ENCODE results near the gene SLC6A12.

Gene SLC6A12

GRCh38 chr12:190881-191280, 23.1 kb downstream of the SLC6A12 start:
- no peak overlapping the region for H3K4me3 ChIP-seq (ENCODE audit: low read depth, low read length)
- CTCF ChIA-PET, result interaction anchor here (1.2 to 2.9 kb wide), 4 partner anchors 15 to 38 kb away, joined by 4 to 13 read pairs (median 5); no protein-coding TSS in a partner anchor
- H3K9me3 ChIP-seq (ENCODE audit: control insufficient read depth, insufficient read depth, low read depth, low read length), result no peaks in the 10 kb centered on the region
- no peaks in the 10 kb centered on the region for H3K4me1 ChIP-seq (ENCODE audit: control insufficient read depth, insufficient read depth, low read length)
- POLR2A ChIA-PET, result no interaction called here
- no peak overlapping the region for H3K27ac ChIP-seq (ENCODE audit: extremely low read depth, low read depth, low read length)
- TF ChIP-seq, protein P1, sequence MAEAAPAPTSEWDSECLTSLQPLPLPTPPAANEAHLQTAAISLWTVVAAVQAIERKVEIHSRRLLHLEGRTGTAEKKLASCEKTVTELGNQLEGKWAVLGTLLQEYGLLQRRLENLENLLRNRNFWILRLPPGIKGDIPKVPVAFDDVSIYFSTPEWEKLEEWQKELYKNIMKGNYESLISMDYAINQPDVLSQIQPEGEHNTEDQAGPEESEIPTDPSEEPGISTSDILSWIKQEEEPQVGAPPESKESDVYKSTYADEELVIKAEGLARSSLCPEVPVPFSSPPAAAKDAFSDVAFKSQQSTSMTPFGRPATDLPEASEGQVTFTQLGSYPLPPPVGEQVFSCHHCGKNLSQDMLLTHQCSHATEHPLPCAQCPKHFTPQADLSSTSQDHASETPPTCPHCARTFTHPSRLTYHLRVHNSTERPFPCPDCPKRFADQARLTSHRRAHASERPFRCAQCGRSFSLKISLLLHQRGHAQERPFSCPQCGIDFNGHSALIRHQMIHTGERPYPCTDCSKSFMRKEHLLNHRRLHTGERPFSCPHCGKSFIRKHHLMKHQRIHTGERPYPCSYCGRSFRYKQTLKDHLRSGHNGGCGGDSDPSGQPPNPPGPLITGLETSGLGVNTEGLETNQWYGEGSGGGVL (tag by site-specific recombination; IDR thresholded peaks at IDR 0.05), result no peak
- TF ChIP-seq ZNF48 (tag by site-specific recombination; IDR thresholded peaks at IDR 0.05) (no peak), ZNF664 (tag by site-specific recombination; IDR thresholded peaks at IDR 0.05) (no peak), ZIC2 (tag by site-specific recombination; IDR thresholded peaks at IDR 0.05) (peak; percentile 73)
- H3K36me3 ChIP-seq (ENCODE audit: control insufficient read depth in 2 of 2, insufficient read depth in 1 of 2, low read length in 2 of 2), result no peaks in the 10 kb centered on the region

- ChIA-PET POLR2A (no interaction called here), CTCF (interaction anchor here (0.5 to 2.9 kb wide), 10 partner anchors 9 to 213 kb away, joined by 3 to 13 read pairs (median 4); no protein-coding TSS in a partner anchor)
- no peak for TF ChIP-seq TRIM28 (IDR thresholded peaks at IDR 0.05; ENCODE audit: borderline replicate concordance, low read length)
- no peak for TF ChIP-seq ZNF658 (tag by site-specific recombination; IDR thresholded peaks at IDR 0.05)
- TF ChIP-seq EGR2 (tag by site-specific recombination; IDR thresholded peaks at IDR 0.05; ENCODE audit: low read depth), result peak; percentile 85
- no peak for TF ChIP-seq ZNF416 (tag by site-specific recombination; IDR thresholded peaks at IDR 0.05)
- no peak for TF ChIP-seq ZFP3 (tag by site-specific recombination; IDR thresholded peaks at IDR 0.05; ENCODE audit: low read depth)
- TF ChIP-seq KLF8 (tag by site-specific recombination; IDR thresholded peaks at IDR 0.05), result no peak
- TF ChIP-seq ZFHX2 (tag by site-specific recombination; conservative IDR thresholded peaks at IDR 0.05), result peak; percentile 84
- TF ChIP-seq, protein P2, sequence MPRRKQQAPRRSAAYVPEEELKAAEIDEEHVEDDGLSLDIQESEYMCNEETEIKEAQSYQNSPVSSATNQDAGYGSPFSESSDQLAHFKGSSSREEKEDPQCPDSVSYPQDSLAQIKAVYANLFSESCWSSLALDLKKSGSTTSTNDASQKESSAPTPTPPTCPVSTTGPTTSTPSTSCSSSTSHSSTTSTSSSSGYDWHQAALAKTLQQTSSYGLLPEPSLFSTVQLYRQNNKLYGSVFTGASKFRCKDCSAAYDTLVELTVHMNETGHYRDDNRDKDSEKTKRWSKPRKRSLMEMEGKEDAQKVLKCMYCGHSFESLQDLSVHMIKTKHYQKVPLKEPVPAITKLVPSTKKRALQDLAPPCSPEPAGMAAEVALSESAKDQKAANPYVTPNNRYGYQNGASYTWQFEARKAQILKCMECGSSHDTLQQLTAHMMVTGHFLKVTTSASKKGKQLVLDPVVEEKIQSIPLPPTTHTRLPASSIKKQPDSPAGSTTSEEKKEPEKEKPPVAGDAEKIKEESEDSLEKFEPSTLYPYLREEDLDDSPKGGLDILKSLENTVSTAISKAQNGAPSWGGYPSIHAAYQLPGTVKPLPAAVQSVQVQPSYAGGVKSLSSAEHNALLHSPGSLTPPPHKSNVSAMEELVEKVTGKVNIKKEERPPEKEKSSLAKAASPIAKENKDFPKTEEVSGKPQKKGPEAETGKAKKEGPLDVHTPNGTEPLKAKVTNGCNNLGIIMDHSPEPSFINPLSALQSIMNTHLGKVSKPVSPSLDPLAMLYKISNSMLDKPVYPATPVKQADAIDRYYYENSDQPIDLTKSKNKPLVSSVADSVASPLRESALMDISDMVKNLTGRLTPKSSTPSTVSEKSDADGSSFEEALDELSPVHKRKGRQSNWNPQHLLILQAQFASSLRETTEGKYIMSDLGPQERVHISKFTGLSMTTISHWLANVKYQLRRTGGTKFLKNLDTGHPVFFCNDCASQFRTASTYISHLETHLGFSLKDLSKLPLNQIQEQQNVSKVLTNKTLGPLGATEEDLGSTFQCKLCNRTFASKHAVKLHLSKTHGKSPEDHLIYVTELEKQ (tag by site-specific recombination; IDR thresholded peaks at IDR 0.05; ENCODE audit: borderline replicate concordance), result no peak
- TF ChIP-seq, protein P3, sequence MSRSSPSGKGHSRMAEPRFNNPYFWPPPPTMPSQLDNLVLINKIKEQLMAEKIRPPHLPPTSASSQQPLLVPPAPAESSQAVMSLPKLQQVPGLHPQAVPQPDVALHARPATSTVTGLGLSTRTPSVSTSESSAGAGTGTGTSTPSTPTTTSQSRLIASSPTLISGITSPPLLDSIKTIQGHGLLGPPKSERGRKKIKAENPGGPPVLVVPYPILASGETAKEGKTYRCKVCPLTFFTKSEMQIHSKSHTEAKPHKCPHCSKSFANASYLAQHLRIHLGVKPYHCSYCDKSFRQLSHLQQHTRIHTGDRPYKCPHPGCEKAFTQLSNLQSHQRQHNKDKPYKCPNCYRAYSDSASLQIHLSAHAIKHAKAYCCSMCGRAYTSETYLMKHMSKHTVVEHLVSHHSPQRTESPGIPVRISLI (tag by site-specific recombination; IDR thresholded peaks at IDR 0.05), result no peak
- no peak for TF ChIP-seq SCRT2 (tag by site-specific recombination; IDR thresholded peaks at IDR 0.05)
- no peak for TF ChIP-seq ZNF707 (tag by site-specific recombination; IDR thresholded peaks at IDR 0.05)
- no peak for TF ChIP-seq ZNF792 (tag by site-specific recombination; IDR thresholded peaks at IDR 0.05)
- TF ChIP-seq ZNF623 (tag by site-specific recombination; IDR thresholded peaks at IDR 0.05), result no peak
- no peak for TF ChIP-seq KLF16 (tag by site-specific recombination; IDR thresholded peaks at IDR 0.05)
- TF ChIP-seq, protein P4, sequence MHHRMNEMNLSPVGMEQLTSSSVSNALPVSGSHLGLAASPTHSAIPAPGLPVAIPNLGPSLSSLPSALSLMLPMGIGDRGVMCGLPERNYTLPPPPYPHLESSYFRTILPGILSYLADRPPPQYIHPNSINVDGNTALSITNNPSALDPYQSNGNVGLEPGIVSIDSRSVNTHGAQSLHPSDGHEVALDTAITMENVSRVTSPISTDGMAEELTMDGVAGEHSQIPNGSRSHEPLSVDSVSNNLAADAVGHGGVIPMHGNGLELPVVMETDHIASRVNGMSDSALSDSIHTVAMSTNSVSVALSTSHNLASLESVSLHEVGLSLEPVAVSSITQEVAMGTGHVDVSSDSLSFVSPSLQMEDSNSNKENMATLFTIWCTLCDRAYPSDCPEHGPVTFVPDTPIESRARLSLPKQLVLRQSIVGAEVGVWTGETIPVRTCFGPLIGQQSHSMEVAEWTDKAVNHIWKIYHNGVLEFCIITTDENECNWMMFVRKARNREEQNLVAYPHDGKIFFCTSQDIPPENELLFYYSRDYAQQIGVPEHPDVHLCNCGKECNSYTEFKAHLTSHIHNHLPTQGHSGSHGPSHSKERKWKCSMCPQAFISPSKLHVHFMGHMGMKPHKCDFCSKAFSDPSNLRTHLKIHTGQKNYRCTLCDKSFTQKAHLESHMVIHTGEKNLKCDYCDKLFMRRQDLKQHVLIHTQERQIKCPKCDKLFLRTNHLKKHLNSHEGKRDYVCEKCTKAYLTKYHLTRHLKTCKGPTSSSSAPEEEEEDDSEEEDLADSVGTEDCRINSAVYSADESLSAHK (tag by site-specific recombination; IDR thresholded peaks at IDR 0.05), result no peak
- no peak overlapping the region for H3K4me3 ChIP-seq (ENCODE audit: low read depth, low read length)
- no peaks in the 10 kb centered on the region for H3K36me3 ChIP-seq (ENCODE audit: control insufficient read depth in 2 of 2, insufficient read depth in 1 of 2, low read length in 2 of 2)
- no peaks in the 10 kb centered on the region for H3K9me3 ChIP-seq (ENCODE audit: control insufficient read depth, insufficient read depth, low read depth, low read length)
- H3K27ac ChIP-seq (ENCODE audit: extremely low read depth, low read depth, low read length), result no peak overlapping the region
- H3K4me1 ChIP-seq (ENCODE audit: control insufficient read depth, insufficient read depth, low read length), result no peaks in the 10 kb centered on the region
These were observed 24.4 kb downstream of the SLC6A12 start for GRCh38 chr12:189622-189962.
